IPS-15b (cell line): ENCODE measurements around the gene EIF3D.

Experiments
- H3K27me3 ChIP-seq: one replicate; pipeline ENCODE4 v1.6.1; 2013; ENCODE audit warnings: low read length; ENCODE audit not compliant: control insufficient read depth, insufficient read depth
- H3K36me3 ChIP-seq: one replicate; pipeline ENCODE4 v1.6.1; 2013; ENCODE audit warnings: low read length; ENCODE audit not compliant: control insufficient read depth, insufficient read depth
- H3K4me1 ChIP-seq: one replicate; pipeline ENCODE4 v1.6.1; 2013; ENCODE audit warnings: mild to moderate bottlenecking, low read length; ENCODE audit not compliant: control insufficient read depth, insufficient read depth
- H3K4me3 ChIP-seq: one replicate; pipeline ENCODE4 v1.5.1; 2013; ENCODE audit warnings: low read depth, low read length
- H3K9ac ChIP-seq: one replicate; pipeline ENCODE4 v1.6.1; 2013; ENCODE audit warnings: low read depth, mild to moderate bottlenecking, low read length
- H3K9me3 ChIP-seq: one replicate; pipeline ENCODE4 v1.6.1; 2013; ENCODE audit warnings: mild to moderate bottlenecking, low read length; ENCODE audit not compliant: control insufficient read depth, insufficient read depth

EIF3D gene

DNA sequence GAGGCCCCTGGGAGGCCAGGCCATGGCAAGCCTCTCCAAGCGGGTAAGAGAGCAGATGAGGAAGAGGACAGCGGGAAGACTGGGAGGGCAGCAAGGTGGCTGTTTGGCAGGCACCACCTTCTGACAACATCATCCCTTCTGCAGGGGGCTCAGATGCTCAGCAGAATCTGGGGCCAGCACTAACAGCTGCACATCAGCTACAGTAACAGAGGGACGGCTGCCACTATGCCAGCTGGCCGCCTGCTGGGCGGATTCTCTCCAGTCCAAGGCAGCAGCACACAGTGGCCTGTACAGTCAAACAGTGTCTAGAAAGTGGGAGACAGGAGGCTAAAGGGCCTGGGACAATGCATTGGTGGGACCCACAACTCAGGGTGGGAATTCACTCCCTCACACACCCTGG is 36.9 kb downstream of the EIF3D start:
- H3K36me3 ChIP-seq: peaks cover 33% of the 10 kb centered on the region
- no peak overlapping the region for H3K9ac ChIP-seq
- no peaks in the 10 kb centered on the region for H3K27me3 ChIP-seq
- H3K9me3 ChIP-seq: no peaks in the 10 kb centered on the region
- no peaks in the 10 kb centered on the region for H3K4me1 ChIP-seq
- H3K4me3 ChIP-seq: no peak overlapping the region

DNA sequence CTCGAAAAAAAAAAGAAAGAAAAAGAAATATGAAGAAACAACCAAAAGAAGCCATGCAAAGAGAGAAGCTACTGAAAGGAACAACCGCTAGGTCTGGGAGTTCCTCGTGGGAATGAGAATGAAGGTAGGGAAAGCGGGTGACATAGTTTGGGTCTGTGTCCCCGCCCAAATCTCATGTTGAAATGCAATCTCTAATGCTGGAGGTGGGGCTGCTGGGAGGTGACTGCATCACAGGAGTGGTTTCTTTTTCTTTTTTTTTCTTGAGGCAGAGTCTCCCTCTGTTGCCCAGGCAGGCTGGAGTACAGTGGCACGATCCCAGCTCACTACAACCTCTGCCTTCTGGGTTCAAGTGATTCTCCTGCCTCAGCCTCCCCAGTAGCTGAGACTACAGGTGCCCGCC is 37.8 kb downstream of the EIF3D start:
- Histone ChIP-seq H3K36me3 (peaks cover 29% of the 10 kb centered on the region), H3K4me1 (no peaks in the 10 kb centered on the region), H3K9ac (no peak overlapping the region), H3K9me3 (no peaks in the 10 kb centered on the region), H3K4me3 (no peak overlapping the region), H3K27me3 (no peaks in the 10 kb centered on the region)

DNA sequence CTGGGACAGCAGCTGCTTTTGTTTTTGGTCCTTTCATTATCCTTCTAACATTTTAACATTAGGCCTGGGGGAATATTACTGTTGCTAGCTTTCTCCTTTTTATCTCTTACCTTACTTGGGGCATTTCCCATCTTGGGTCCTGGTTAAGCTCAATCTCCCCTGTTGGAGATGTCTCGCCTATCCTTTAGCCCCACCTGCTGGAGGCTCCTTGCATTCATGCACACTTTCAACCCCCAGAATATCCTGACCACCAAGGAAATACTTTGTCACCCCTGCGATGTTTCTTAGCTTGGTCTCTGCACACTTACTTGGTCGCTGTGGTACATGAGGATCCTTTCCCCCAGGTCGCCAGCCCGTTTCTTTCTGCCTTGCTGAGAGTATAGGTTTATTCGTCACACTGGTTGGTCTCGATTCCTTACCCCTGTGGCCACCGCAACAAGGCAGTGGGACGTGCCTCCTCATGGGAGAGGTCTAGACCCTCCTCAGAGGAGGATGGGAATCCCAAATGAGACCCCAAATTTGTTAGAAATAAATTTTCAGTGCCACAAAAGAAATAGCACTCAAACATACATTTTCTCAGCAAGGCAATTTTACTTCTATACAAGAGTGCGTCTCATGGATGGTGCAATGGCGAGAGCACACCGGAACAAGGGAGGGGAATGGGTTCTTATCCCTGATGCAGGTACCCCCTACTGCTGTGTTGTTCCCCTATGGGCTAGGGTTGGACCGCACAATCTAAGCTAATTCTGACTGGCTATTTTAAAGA is 42.2 kb downstream of the EIF3D start:
- Histone ChIP-seq H3K4me3 (no peak overlapping the region), H3K36me3 (peaks cover 16% of the 10 kb centered on the region), H3K9ac (no peak overlapping the region), H3K4me1 (no peaks in the 10 kb centered on the region), H3K27me3 (no peaks in the 10 kb centered on the region), H3K9me3 (no peaks in the 10 kb centered on the region)

DNA sequence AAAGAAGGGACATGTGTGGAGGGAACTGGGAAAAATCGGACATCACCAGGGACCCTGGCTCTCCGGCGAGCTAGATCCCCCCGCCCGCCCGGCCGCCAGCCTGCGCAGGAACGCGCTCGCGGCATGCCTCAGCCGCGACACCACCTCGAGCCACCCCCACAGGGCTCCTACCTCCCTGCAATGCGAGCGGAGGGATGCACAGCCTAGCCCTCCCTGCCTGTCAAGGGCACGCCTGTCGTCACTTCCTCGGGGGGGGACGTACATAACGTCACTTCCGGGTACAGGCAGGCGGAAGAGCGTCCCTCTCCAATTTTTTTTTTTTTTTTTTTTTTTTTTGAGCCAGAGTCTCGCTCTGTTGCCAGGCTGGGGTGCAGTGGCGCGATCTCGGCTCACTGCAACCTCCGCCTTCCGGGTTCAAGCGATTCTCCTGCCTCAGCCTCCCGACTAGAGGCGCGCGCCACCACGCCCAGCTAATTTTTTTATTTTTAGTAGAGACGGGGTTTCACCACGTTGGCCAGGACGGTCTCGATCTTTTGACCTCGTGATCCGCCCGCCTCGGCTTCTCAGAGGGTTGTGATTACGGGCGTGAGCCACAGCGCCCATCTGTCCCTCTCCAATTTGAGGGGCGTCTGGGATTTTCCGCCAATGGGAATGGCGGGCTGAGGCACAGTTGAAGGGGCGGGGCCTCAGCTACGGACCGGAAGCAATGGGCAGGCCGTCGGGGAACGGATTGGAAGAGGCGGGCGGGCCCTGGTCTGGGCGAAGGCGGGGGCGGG is 47.4 kb downstream of the EIF3D start, which contains the start of gene TXN2:
TXN2 (minus strand) TSS at position 248 of the 776 bp plus-strand sequence. CDS start 803 bp downstream, outside the sequence.
- H3K9ac ChIP-seq: peak within 1 kb of the TSS; percentile 74
- H3K4me3 ChIP-seq: peak within 1 kb of the TSS; percentile 86
- no peaks in the 10 kb centered on the region for H3K4me1 ChIP-seq
- H3K36me3 ChIP-seq: peaks cover 6% of the 10 kb centered on the region
- H3K27me3 ChIP-seq: no peaks in the 10 kb centered on the region
- H3K9me3 ChIP-seq: no peaks in the 10 kb centered on the region

DNA sequence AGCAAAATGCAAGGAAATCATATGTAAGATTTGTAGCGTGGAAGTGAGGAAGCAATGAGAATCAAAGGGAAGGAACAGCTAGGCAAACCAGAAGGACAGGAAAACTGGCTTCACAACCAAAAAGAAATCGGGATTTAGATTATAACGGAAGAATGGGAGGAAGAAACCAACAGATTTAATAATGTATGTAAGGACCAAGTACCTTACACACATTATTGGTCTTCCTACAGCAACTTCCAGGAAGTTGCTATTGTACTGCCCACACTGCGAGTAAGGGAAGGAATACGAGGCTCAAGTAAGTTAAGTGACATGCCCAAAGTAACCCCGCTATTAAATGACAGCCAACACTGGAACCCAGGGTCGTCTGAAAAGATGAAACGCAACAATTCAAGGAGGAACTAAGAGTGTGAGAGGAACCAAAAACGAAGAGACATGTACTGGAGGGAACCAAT is 48.0 kb downstream of the EIF3D start:
- H3K4me1 ChIP-seq: no peaks in the 10 kb centered on the region
- no peaks in the 10 kb centered on the region for H3K9me3 ChIP-seq
- H3K27me3 ChIP-seq: no peaks in the 10 kb centered on the region
- peaks cover 10% of the 10 kb centered on the region for H3K36me3 ChIP-seq
- peak overlapping the region; percentile 86 for H3K4me3 ChIP-seq
- H3K9ac ChIP-seq: peak overlapping the region; percentile 74

DNA sequence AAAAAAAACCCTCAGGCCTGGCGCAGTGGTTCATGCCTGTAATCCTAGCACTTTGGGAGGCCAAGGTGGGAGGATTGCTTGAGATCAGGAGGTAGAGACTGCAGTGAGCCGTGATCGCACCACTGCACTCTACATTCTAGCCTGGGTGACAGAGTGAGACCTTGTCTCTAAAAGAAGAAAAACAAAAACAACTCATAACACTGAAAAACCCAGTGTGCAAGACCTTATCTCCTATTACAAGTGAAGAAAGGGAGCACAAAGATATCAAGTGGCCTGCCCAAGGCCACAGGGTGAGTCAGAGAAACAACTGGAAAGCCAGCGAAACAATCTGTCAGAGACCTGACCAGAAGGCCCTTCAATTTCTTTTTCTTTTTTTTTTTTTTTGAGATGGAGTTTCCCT is 50.0 kb downstream of the EIF3D start:
- Histone ChIP-seq H3K36me3 (peaks cover 16% of the 10 kb centered on the region), H3K27me3 (no peaks in the 10 kb centered on the region), H3K4me3 (no peak overlapping the region), H3K4me1 (no peaks in the 10 kb centered on the region), H3K9ac (no peak overlapping the region), H3K9me3 (no peaks in the 10 kb centered on the region)

DNA sequence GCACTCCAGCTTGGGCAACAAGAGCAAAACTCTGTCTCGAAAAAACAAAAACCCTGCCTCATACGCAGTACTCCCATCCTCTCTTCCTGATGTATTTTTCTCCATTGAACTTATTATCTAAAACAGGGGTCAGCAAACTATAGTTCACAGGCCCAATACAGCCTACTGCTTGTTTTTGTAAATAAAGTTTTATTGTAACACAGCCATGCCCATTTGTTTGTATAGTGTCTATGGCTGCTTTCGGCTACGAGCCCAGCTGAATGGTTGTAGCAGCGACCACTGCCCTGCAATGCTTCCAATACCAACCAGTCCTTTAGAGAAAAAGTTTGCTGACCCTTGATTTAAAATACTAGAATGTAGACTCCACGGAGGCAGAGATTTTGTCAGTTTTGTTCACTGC is 53.6 kb downstream of the EIF3D start:
- H3K9ac ChIP-seq: no peak overlapping the region
- H3K4me3 ChIP-seq: no peak overlapping the region
- no peaks in the 10 kb centered on the region for H3K4me1 ChIP-seq
- no peaks in the 10 kb centered on the region for H3K27me3 ChIP-seq
- H3K36me3 ChIP-seq: peaks cover 29% of the 10 kb centered on the region
- no peaks in the 10 kb centered on the region for H3K9me3 ChIP-seq

DNA sequence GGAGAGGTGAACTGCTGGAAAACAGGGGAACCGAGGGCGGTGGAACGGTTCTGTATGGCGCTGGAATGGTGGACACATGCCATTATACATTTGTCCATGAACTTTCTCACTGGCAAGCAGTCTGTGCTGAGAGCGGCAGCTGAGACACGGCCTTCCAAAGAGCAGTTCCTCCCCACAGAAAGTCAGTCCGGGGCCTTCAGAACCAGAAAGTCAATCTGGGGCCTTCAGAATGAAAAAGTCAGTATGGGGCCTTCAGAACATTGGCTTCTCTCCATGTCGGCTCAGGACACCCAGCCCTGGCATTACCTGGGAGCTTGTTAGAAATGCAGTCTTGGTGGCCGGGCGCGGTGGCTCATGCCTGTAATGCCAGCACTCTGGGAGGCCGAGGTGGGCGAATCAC is 56.3 kb downstream of the EIF3D start:
- Histone ChIP-seq H3K36me3 (peaks cover 24% of the 10 kb centered on the region), H3K9ac (no peak overlapping the region), H3K9me3 (no peaks in the 10 kb centered on the region), H3K4me3 (no peak overlapping the region), H3K27me3 (no peaks in the 10 kb centered on the region), H3K4me1 (no peaks in the 10 kb centered on the region)

DNA sequence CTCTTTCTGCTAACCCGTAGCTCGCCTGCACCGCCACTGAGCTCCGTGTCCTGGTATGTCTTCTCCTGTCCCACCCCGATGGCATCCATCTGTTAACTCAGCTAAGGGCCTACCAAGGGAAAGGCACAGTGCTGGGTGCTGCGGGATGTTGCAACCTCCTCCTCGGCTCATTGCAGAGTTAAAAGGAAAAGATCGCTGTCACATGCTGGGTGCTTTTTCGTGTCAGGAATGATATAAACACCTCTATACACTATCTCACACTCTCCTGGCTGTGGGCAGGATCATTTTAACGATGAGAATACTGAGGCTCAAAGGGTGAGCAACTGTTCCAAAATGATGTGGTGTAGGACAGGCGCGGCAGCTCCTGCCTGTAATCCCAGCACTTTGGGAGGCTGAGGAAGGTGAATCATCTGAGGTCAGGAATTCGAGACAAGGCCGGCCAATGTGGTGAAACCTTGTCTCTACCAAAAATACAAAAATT is 57.6 kb downstream of the EIF3D start:
- Histone ChIP-seq H3K36me3 (peaks cover 21% of the 10 kb centered on the region), H3K9me3 (no peaks in the 10 kb centered on the region), H3K4me3 (no peak overlapping the region), H3K27me3 (no peaks in the 10 kb centered on the region), H3K4me1 (no peaks in the 10 kb centered on the region), H3K9ac (no peak overlapping the region)

DNA sequence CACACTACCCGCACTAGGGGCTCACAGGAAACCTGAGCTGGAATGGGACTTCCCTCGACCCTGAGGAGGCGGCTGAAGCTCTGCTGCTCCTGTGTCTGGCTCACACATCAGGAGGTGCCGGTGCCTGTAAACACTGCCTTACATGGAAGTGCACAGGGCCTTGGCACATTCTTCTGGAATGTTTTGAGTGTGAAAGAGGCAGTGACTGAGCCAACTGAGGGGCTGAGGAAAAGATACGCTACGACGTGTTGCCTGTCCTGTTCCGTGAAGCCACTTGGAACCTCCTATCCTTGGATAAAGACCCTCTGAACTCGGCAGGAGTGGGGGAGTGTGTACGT is 58.0 kb downstream of the EIF3D start:
- no peaks in the 10 kb centered on the region for H3K4me1 ChIP-seq
- H3K9me3 ChIP-seq: no peaks in the 10 kb centered on the region
- no peaks in the 10 kb centered on the region for H3K27me3 ChIP-seq
- H3K36me3 ChIP-seq: peaks cover 19% of the 10 kb centered on the region
- no peak overlapping the region for H3K4me3 ChIP-seq
- no peak overlapping the region for H3K9ac ChIP-seq

DNA sequence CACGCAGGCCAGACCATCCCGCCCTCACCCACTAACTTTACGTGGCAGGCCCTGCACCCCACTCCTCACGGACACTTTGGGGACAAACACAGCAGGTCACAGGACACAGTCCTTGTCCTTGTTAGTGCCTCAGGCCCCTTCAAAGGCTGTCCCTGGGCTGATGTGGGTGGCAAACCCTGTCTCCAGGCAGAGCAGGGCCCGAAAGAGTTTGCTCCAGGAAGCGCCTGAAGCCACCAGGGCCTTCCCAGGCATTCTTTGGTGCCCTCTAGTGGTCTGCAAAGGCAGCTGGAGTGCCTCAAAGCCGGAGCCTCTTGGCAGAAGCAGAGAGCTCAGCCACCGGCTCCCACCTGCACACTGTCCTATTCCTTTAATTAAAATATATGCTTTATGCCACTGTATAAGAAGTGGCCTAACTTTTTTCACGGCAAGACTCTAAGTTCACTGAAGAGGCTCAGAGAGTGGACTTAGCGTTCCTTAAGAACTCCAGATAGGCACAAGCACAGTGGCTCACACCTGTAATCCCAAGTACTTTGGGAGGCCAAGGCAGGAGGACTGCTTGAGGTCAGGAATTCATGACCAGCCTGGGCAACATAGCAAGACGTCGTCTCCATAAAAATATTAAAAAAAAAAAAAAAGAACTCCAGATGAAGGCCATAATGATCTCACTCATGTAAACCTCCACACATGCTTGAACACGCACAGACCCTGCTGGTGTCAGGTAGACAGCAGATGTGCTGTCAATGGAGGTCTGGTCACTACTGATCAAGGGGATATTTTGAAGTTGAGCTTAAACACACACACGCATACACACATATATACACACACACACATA is 58.6 kb downstream of the EIF3D start:
- Histone ChIP-seq H3K36me3 (peaks cover 17% of the 10 kb centered on the region), H3K4me3 (no peak overlapping the region), H3K4me1 (no peaks in the 10 kb centered on the region), H3K9ac (peak overlapping the region; percentile 65), H3K27me3 (no peaks in the 10 kb centered on the region), H3K9me3 (no peaks in the 10 kb centered on the region)
